OCI-LY3 (cell line): Measurements from ENCODE around the gene NUP98.
"Not testable (repeated sequence)": the region's sequence is repeated elsewhere in the genome, so short reads cannot be mapped to it uniquely, and the experiment has no call there.

Experiments used
- CTCF ChIP-seq: fragments of 200-600, 300-600 bp; sonication (generic); IDR thresholded peaks from 2 replicates; pipeline ENCODE4 v1.5.1; 2014; ENCODE audit warnings: antibody characterized with exemption, low read length, low read depth
- EZH2phosphoT487 ChIP-seq: fragments of 200-600 bp; shearing (Covaris generic); IDR thresholded peaks from 2 replicates; pipeline ENCODE4 v1.6.1; 2018; ENCODE audit warnings: antibody characterized with exemption, mixed run types, low read depth

GRCh38 chr11:3652514-3652913 lies 144.8 kb downstream of the NUP98 start:
- TF ChIP-seq CTCF, EZH2phosphoT487: not testable (repeated sequence)
